ENCODE data around the gene FHDC1.

Gene FHDC1

GRCh38 chr4:152959080-152959479 is 23.0 kb downstream of the FHDC1 start:
- DNase-seq = no peak

- DNase-seq = no peak
Measured at GRCh38 chr4:152960082-152960481, 24.0 kb downstream of the FHDC1 start.

- DNase-seq = no peak
Measured at GRCh38 chr4:152961014-152961772, 25.1 kb downstream of the FHDC1 start.

GRCh38 chr4:152961773-152962115 is 25.6 kb downstream of the FHDC1 start:
- DNase-seq = no peak

- no peak for DNase-seq
Measured at GRCh38 chr4:152962150-152962549, 26.0 kb downstream of the FHDC1 start.

GRCh38 chr4:152964335-152964734 is 28.2 kb downstream of the FHDC1 start:
- no peak for DNase-seq

GRCh38 chr4:152965611-152966010 is 29.5 kb downstream of the FHDC1 start:
- no peak for DNase-seq

GRCh38 chr4:152967907-152968306 is 31.8 kb downstream of the FHDC1 start:
- no peak for DNase-seq

- DNase-seq = no peak
Measured at GRCh38 chr4:152968806-152969394, 32.8 kb downstream of the FHDC1 start.

GRCh38 chr4:152970102-152970820 is 34.1 kb downstream of the FHDC1 start:
- DNase-seq = no peak

GRCh38 chr4:152971053-152971452 is 34.9 kb downstream of the FHDC1 start:
- no peak for DNase-seq

- no peak for DNase-seq
Measured at GRCh38 chr4:152972821-152973628, 36.9 kb downstream of the FHDC1 start.

- DNase-seq = no peak
Measured at GRCh38 chr4:152973629-152974467, 37.7 kb downstream of the FHDC1 start.

GRCh38 chr4:152974468-152975379 is 38.6 kb downstream of the FHDC1 start:
- no peak for DNase-seq

GRCh38 chr4:152975380-152976211 is 39.5 kb downstream of the FHDC1 start:
- DNase-seq = no peak

- no peak for DNase-seq
Measured at GRCh38 chr4:152976212-152976761, 40.2 kb downstream of the FHDC1 start.

- no peak for DNase-seq
Measured at GRCh38 chr4:152979731-152980330, 43.7 kb downstream of the FHDC1 start.

GRCh38 chr4:152981278-152981677 is 45.2 kb downstream of the FHDC1 start:
- DNase-seq = no peak

- no peak for DNase-seq
Measured at GRCh38 chr4:152981842-152982241, 45.7 kb downstream of the FHDC1 start.

GRCh38 chr4:152983221-152983620 is 47.1 kb downstream of the FHDC1 start:
- no peak for DNase-seq

Data from activated CD4-positive, alpha-beta T cell treated with anti-CD3 and anti-CD28 coated beads for 4 hours (primary cell).